MV-4-11 (cell line): ENCODE data around the gene CEP85L.
A peak's percentile ranks its signal among the peaks of the same experiment; 100 is the strongest.

Experiments used
- DNase-seq: peaks from one replicate; lab custom pipeline; 2025; lab: John Stamatoyannopoulos, UW

Gene CEP85L

DNA sequence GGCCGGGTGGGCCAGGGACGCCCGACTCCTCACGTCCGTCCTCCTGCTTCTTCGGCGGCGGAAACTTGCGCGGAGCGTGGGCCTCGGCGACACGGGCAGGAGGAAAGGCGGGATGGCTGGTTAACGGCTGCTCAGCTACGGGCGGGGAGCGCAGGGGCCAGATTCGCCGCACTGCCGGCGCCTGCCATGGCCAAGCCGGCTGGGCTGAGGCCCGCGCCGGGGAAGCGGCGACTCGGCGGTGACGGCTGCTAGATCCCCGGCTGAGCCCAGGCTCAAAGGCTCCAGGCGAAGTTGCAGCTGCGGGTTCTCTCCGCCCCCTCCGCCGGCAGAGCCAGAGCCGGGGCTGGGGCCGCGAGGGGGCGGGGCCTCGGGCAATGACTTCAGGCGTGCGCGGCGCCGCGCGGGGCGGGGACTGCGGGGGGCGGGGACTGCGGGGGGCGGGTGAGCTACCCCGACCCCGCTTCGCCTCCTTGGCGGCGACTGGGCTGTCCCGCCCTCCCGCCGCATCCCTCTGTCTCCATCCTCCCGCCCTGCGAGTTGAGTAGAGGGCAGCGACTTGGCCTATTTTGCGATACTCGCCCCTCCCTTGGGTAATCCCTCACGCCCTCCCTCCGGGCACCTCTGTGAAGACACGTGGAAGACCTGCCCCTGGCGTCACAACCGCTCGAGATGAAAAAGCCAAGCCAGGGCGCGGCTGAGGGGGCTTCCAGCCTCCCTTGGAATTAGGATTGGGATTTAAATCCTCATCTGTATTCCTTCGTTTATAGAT, at the start of gene CEP85L:
Gene CEP85L (minus strand): TSS at position 310 of the 769 bp plus-strand sequence. CDS start 322 bp downstream, outside the sequence.
- peak; percentile 70 for DNase-seq

GRCh38 chr6:118700531-118700930, 49.1 kb upstream of the CEP85L start:
- DNase-seq: no peak

DNA sequence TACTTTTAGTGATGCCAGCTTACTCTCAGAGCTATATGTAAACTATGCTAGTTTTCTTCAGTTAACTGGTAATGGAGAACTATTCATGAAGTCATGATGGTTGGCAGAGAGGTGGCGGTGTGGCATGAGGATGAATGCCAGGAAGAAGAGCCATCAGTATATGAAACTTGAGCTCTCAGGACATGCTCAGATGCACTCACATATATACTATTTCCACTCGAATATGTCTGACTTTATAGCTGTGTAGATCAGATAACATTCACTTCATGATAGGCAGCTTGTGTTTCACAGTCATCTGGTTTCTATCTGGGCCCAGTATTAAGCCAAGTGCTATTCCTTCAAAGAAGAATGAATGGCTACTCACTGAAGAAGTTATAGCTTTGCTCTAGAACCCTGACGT, 46.2 kb upstream of the CEP85L start:
- no peak for DNase-seq

DNA sequence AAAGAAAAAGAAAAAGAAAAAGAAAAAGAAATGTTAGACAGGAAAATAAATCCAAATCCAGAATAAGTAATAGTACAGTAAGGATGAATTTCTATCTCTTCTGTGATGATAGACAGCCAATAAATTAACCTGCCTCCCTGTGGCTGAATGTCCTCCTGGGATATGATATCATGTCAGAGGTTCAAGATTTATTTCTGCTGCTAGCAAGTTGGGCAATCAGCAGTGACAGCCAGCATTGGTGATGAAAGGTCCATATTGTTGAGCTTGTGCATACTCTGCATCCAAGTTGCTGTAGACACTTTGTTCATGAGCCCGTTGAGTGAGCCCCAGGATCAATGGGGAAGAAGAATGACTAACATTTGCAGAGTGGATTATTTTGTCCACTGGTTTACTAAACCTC, 44.9 kb upstream of the CEP85L start:
- no peak for DNase-seq

DNA sequence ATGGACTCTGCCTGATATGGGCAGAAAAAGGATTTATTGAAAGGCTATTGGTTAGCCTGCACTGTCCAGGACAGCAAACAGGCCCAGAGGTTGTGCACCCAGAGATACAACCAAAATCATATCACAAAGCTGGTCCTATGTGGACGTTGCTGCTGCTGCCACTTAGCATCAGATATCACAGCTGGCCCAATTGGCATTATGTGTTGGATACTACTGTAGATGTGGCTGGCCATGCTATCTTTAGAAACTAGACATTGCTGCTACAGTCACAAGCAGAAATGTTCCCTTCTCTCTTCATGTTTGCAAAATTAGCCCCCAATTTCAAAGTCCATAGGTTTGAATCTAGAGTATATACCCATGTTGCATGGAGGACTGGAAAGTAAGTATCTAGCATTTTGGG, 42.2 kb upstream of the CEP85L start:
- DNase-seq: no peak

- DNase-seq: no peak
These were observed 34.5 kb upstream of the CEP85L start for GRCh38 chr6:118685823-118686449.

DNA sequence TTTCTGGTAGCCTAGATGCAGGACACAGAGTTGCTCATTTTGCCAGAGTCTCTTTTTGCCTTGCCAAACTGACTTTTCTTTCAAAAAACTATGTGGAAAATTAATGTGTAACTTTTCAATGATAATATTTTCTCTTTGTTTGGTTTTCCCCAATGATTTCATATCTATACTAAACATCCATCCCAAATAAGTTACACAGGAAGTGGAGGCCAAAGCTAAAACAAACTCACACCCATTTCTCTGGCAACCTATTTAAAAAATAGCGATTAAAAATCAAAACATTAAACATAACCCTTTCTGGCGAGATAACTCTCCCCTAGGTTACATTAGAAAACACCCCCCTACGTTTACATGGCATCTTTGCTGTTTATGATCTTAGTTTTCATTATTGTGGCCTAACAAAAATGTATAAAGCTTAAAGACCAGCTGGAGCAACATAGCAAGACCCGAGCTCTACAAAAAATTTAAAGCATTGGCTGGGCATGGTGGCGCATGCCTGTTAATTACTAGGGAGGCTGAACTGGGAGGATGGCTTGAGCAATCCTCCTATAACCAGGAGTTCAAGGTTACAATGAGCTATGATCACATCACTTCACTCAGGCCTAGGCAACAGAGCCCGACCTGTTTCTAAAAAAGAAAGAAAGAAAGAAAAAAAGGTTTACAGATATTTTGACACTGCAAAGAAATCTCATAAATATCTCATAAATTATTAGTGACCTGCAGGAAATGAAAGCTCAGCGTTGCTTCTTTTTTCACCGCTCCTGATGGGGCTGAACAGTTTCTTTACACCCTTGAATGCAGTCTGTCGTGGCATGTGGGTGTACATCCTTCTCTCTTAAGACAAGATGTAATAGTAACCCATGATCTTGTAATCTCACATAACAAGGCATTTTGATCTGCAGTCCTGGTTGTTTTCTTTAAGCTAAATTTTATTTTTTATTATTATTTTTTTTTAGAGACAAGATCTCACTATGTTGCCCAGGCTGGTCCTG, 32.8 kb upstream of the CEP85L start:
- no peak for DNase-seq

DNA sequence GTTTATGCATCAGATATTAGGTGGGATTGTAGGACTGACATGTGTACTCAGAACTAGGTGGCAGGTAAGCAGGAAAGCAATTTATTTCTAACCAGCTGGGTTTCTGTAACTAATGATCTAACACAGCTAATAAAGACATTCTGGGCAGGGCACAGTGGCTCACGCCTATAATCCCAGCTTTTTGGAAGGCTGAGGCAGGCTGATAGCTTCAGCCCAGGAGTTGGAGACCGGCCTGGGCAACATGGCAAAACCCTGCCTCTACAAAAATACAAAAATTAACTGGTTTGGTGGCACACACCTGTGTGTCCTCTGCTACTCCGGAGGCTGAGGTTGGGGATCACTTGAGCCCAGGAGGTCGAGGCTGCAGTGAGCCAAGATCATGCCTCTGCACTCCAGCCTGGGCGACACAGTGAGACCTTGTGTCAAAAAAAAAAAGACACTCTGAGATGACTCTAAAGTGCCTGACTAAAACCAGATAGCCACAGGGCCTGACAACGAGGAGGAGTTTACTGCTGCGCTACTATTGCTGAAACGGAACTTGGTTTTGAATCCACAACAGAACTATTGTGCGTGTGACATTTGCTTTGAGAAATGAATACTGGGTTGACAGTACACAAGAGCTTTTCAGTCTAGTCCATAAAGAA, 29.2 kb upstream of the CEP85L start:
- DNase-seq: no peak

DNA sequence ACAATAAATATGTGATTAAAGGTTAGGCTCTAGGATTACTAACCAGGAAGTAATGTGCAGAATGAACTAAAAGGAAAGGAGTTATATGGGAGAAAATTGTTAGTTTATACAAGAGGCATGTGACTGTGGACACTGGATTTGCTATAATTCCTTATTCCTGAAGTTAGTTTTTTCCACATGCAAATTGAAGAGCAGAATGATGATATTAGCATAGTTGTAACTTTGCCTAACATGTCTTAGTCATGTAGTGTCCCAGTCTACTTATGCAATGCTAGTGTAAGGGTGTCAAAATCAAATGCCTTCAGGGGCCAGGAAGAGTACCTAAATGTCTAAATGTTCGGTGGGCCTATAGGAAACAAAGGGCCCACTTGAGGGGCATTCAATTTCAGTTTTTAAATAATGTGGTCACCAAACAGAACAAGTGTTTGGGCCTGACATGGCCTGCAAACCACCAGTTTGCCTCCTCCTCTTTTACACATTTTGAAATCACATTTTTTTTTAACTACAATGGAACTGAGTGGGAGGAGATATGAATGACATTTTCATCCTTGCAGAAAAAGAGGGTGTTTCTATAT, 28.0 kb upstream of the CEP85L start:
- no peak for DNase-seq

DNA sequence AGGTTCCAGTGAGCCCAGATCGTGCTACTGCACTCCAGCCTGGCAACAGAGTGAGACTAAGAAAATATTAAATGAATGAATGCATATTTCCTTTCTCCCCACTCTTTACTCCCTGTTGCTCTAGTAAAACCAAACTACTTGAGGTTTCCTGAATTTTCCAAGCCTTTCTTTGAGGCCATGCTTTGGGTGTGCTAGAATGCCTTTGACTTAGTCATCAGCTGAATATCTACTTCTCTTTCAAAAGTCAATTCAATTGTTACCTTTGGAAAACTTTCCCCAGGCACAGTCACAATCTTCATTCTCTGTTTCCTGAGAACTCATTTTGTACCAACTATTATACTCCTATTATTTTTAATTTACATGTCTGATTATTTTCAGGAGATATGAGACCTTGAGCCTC, 27.5 kb upstream of the CEP85L start:
- DNase-seq: no peak

GRCh38 chr6:118677193-118677592, 25.8 kb upstream of the CEP85L start:
- DNase-seq: peak; percentile 6

- DNase-seq: no peak
These were observed 23.8 kb upstream of the CEP85L start for GRCh38 chr6:118675225-118675624.

DNA sequence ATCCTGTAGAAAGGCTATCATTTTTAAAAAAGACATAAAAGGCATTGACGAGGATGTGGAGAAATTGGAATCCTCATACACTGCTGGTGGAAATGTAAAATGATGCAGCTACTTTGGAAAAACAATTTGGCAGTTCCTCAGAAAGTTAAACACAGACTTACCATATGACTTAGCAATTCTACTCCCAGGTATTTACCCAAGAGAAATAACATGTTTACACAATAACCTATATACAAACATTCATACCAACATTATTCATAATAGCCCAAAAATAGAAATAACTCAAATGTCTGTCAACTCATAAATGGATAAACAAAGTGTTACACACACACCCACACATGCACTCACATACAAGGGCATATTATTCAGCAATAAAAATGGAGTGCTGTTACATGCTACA, 23.4 kb upstream of the CEP85L start:
- no peak for DNase-seq

- DNase-seq: no peak
These were observed 21.3 kb upstream of the CEP85L start for GRCh38 chr6:118672678-118673077.

- DNase-seq: no peak
These were observed 18.2 kb upstream of the CEP85L start for GRCh38 chr6:118669561-118669960.

GRCh38 chr6:118668761-118669385, 17.5 kb upstream of the CEP85L start:
- no peak for DNase-seq

- no peak for DNase-seq
These were observed 16.6 kb upstream of the CEP85L start for GRCh38 chr6:118667988-118668387.

- no peak for DNase-seq
These were observed 13.6 kb upstream of the CEP85L start for GRCh38 chr6:118665011-118665410.

GRCh38 chr6:118663993-118664985, 12.9 kb upstream of the CEP85L start:
- no peak for DNase-seq

DNA sequence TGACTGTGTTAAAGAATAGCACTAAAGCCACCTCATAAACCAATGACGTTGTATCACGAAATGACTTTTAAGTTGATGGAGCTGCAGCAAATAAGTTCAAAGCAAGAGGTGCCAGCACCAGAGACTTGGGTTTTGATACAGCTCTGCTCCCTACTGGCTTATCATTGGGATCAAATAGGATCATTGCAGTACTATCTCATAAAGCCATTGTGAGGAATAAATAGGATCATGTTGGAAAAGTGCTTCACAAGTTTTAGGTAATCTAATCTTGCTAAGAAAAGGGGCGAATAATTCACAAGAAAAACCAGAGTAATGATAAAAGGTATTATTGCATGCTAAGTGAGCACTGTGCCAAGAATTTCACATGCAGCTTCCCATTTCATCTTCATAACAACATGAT, 10.4 kb upstream of the CEP85L start:
- no peak for DNase-seq
